Measurements from ENCODE around the gene PCGF2. TPM values are rescaled to one million over a fixed set of nuclear protein-coding genes. Genes with fewer than 3 reads are reported as not detected.
A peak's percentile ranks its signal among the peaks of the same experiment; 100 is the strongest.

PCGF2 gene
- total and polyA plus RNA-seq, 9 of the 15 experiments (the other 6 are each of a cell fraction or from before 2014, with no cell fraction given) = 1.3 to 33.4 (median 7.0) TPM

- TF ChIP-seq SP2 (IDR thresholded peaks at IDR 0.05; ENCODE audit: extremely low read depth, low read depth, low read length, poor library complexity, severe bottlenecking) (no peak), MEF2A (IDR thresholded peaks at IDR 0.05; ENCODE audit: control insufficient read depth, low read depth, low read length) (no peak), ZBTB7A (IDR thresholded peaks at IDR 0.05; ENCODE audit: borderline replicate concordance, control insufficient read depth, low read depth, low read length) (0 out of 2 replicates have a peak, but pooled peaks have one; percentile 5), ARNT (IDR thresholded peaks at IDR 0.05) (no peak), CBFA2T3 (IDR thresholded peaks at IDR 0.05) (no peak), LEF1 (IDR thresholded peaks at IDR 0.05) (no peak), JUNB (CRISPR knock-in tag; conservative IDR thresholded peaks at IDR 0.05) (no peak), EWSR1 (IDR thresholded peaks at IDR 0.05; ENCODE audit: borderline replicate concordance, low read depth, partially characterized antibody) (no peak), BRD4 (IDR thresholded peaks at IDR 0.05) (no peak), THAP12 (CRISPR knock-in tag; IDR thresholded peaks at IDR 0.05) (no peak), TEAD4 (IDR thresholded peaks at IDR 0.05; ENCODE audit: low read length) (peak; percentile 10; the same call in 1 of the 2 replicates), TEAD4 (CRISPR knock-in tag; IDR thresholded peaks at IDR 0.05; ENCODE audit: borderline replicate concordance) (no peak), TEAD1 (CRISPR knock-in tag; IDR thresholded peaks at IDR 0.05) (peak in 1 of 2 experiments; percentile 61; a peak in 1 of 4 replicates), JUND (IDR thresholded peaks at IDR 0.05; ENCODE audit: borderline replicate concordance, low read depth, low read length) (0 out of 2 replicates have a peak, but pooled peaks have one; percentile 4), JUND (tag; IDR thresholded peaks at IDR 0.05; ENCODE audit: borderline replicate concordance, low read depth, low read length) (peak; percentile 29; the same call in 1 of the 3 replicates)
- TF ChIP-seq, protein P1, sequence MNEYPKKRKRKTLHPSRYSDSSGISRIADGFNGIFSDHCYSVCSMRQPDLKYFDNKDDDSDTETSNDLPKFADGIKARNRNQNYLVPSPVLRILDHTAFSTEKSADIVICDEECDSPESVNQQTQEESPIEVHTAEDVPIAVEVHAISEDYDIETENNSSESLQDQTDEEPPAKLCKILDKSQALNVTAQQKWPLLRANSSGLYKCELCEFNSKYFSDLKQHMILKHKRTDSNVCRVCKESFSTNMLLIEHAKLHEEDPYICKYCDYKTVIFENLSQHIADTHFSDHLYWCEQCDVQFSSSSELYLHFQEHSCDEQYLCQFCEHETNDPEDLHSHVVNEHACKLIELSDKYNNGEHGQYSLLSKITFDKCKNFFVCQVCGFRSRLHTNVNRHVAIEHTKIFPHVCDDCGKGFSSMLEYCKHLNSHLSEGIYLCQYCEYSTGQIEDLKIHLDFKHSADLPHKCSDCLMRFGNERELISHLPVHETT (CRISPR knock-in tag; conservative IDR thresholded peaks at IDR 0.05 in 1 of 2, IDR thresholded peaks at IDR 0.05 in 1 of 2) = peak in 1 of 2 experiments; percentile 97; a peak in 2 of 4 replicates
- TF ChIP-seq, protein P2, sequence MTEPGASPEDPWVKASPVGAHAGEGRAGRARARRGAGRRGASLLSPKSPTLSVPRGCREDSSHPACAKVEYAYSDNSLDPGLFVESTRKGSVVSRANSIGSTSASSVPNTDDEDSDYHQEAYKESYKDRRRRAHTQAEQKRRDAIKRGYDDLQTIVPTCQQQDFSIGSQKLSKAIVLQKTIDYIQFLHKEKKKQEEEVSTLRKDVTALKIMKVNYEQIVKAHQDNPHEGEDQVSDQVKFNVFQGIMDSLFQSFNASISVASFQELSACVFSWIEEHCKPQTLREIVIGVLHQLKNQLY (CRISPR knock-in tag; conservative IDR thresholded peaks at IDR 0.05) = 0 out of 4 replicates have a peak, but pooled peaks of 1 of the 2 experiments have one; percentile 24
Observed at GRCh38 chr17:38702166-38702915, 45.8 kb downstream of the PCGF2 start (continued).

Measured in K562 (cell line).